HCT116 (cell line): ENCODE results near the gene UBN1. TPM values are rescaled to one million over a fixed set of nuclear protein-coding genes. Genes with fewer than 3 reads are reported as not detected.

ENCODE experiments used
- ATAC-seq: fragments of 200-7000 bp; cut with Tn5 transposase; 2 replicates; pipeline ENCODE4 v1.9.1; 2020; ENCODE audit warnings: mild to moderate bottlenecking, moderate library complexity
- Bru-seq: library from RNA; stranded (reverse); fragments of 400-500 nt; gene quantifications from one replicate; lab custom pipeline; 2021; lab: Mats Ljungman, UMichigan
- BruChase-seq, 2 experiments: library from RNA; stranded (reverse); fragments of 400-500 nt; gene quantifications; one replicate each; lab custom pipeline; 2021; lab: Mats Ljungman, UMichigan
- BruUV-seq: library from RNA; stranded (reverse); fragments of 400-500 nt; replicated peaks from 2 replicates; lab custom pipeline; 2021; lab: Mats Ljungman, UMichigan
- CTCF ChIA-PET: fragments of 300-600 bp; sonication (Branson Sonifier 250); formaldehyde crosslinking; loops from one replicate; lab custom pipeline; 2021; ENCODE audit warnings: antibody characterized with exemption; lab: Charles Lee
- POLR2A ChIA-PET: fragments of 300-600, 350-600 bp; sonication (Branson Sonifier 250); formaldehyde crosslinking; loops from one replicate; lab custom pipeline; 2021; ENCODE audit warnings: antibody characterized with exemption; lab: Charles Lee
- RAD21 ChIA-PET, 2 experiments: fragments of 300-600 bp; sonication (Branson Sonifier 250); formaldehyde crosslinking; loops; one replicate each; lab custom pipeline; 2023; ENCODE audit warnings: low total read pairs in 2 of 2; ENCODE audit not compliant: uncharacterized antibody in 2 of 2, unreplicated experiment in 2 of 2, low non-redundant PET in 1 of 2; lab: Charles Lee
- DNase-seq: peaks from one replicate; pipeline ENCODE4 v3.0.0-alpha.2; 2010; ENCODE audit warnings: low read depth, low spot score
- H2AFZ ChIP-seq: fragments of 200-600 bp; shearing (Covaris generic), sonication (generic); 2 replicates; pipeline ENCODE4 v1.6.1; 2017; ENCODE audit warnings: low read depth, mixed run types, mixed read lengths, antibody characterized with exemption, low read length; ENCODE audit not compliant: poor library complexity, severe bottlenecking
- H3K27ac ChIP-seq: 2 replicates; pipeline ENCODE4 v1.5.1; 2012; ENCODE audit warnings: low read depth, low read length
- H3K27me3 ChIP-seq: fragments of 200-600 bp; sonication (generic); 2 replicates; pipeline ENCODE4 v1.6.1; 2016; ENCODE audit warnings: mixed run types, low read length, mixed read lengths; ENCODE audit not compliant: insufficient read depth
- H3K36me3 ChIP-seq, 2 experiments: fragments of 200-500 bp in 1 of 2; fragments of 200-600 bp in 1 of 2; sonication (Bioruptor generic) in 1 of 2; sonication (generic) in 1 of 2; 2 replicates each; pipeline versions ENCODE4 v1.5.1 to v1.6.1; 2014 to 2016; ENCODE audit warnings: low read length in 2 of 2, inconsistent platforms in 1 of 2, mixed read lengths in 1 of 2, mixed run types in 1 of 2; ENCODE audit not compliant: insufficient read depth in 2 of 2, control insufficient read depth in 1 of 2
- H3K4me1 ChIP-seq, 2 experiments: fragments of 200-600 bp in 1 of 2; sonication (generic) in 1 of 2; 2 replicates each; pipeline versions ENCODE4 v1.5.1 to v1.6.1; 2012 to 2017; ENCODE audit warnings: low read length in 2 of 2, inconsistent platforms in 1 of 2, mild to moderate bottlenecking in 1 of 2, mixed read lengths in 1 of 2, mixed run types in 1 of 2, moderate library complexity in 1 of 2; ENCODE audit not compliant: insufficient read depth in 2 of 2, control insufficient read depth in 1 of 2
- H3K4me2 ChIP-seq: fragments of 200-600 bp; sonication (generic); 2 replicates; pipeline ENCODE4 v1.6.1; 2017; ENCODE audit warnings: mixed run types, low read length, mixed read lengths
- H3K4me3 ChIP-seq, 2 experiments: fragments of 200-600 bp in 1 of 2; sonication (generic) in 1 of 2; replicated peaks in 1 of 2; 2 replicates each; pipeline ENCODE4 v1.5.1; 2011 to 2016; ENCODE audit warnings: low read length in 2 of 2, control low read depth in 1 of 2, low read depth in 1 of 2, mild to moderate bottlenecking in 1 of 2, mixed read lengths in 1 of 2, mixed run types in 1 of 2
- H3K79me2 ChIP-seq: fragments of 200-600 bp; sonication (generic); 2 replicates; pipeline ENCODE4 v1.6.1; 2017; ENCODE audit warnings: mild to moderate bottlenecking, mixed run types, low read length, moderate library complexity, mixed read lengths; ENCODE audit not compliant: insufficient read depth
- H3K9ac ChIP-seq: fragments of 200-600 bp; sonication (generic); 2 replicates; pipeline ENCODE4 v1.6.1; 2016; ENCODE audit warnings: low read length, mixed read lengths
- H3K9me2 ChIP-seq: fragments of 200-600 bp; sonication (generic), shearing (Covaris generic); 2 replicates; pipeline ENCODE4 v1.6.1; 2017; ENCODE audit warnings: mixed run types, mild to moderate bottlenecking, moderate library complexity; ENCODE audit not compliant: insufficient read depth
- H3K9me3 ChIP-seq, 2 experiments: fragments of 200-500 bp in 1 of 2; fragments of 200-600 bp in 1 of 2; sonication (Bioruptor generic) in 1 of 2; sonication (generic) in 1 of 2; 2 replicates each; pipeline ENCODE4 v1.6.1; 2014 to 2017; ENCODE audit warnings: low read length in 2 of 2, mixed read lengths in 2 of 2, inconsistent platforms in 1 of 2, low read depth in 1 of 2, mild to moderate bottlenecking in 1 of 2, mixed run types in 1 of 2, moderate library complexity in 1 of 2; ENCODE audit not compliant: control insufficient read depth in 1 of 2, insufficient read depth in 1 of 2
- H4K20me1 ChIP-seq: fragments of 200-600 bp; sonication (generic), shearing (Covaris generic); 2 replicates; pipeline ENCODE4 v1.6.1; 2017; ENCODE audit warnings: mixed run types, mild to moderate bottlenecking, moderate library complexity; ENCODE audit not compliant: insufficient read depth
- CBX3 ChIP-seq: IDR thresholded peaks from 2 replicates; pipeline ENCODE4 v1.6.1; 2012; ENCODE audit warnings: low read depth
- CEBPB ChIP-seq: IDR thresholded peaks from 2 replicates; pipeline ENCODE4 v1.6.1; 2012; ENCODE audit warnings: low read depth
- EGR1 ChIP-seq: IDR thresholded peaks from 2 replicates; pipeline ENCODE4 v1.6.1; 2012; ENCODE audit warnings: low read depth
- ELF1 ChIP-seq: IDR thresholded peaks from 2 replicates; pipeline ENCODE4 v1.6.1; 2012; ENCODE audit warnings: low read depth, borderline replicate concordance
- FOSL1 ChIP-seq: IDR thresholded peaks from 2 replicates; pipeline ENCODE4 v1.6.1; 2012; ENCODE audit warnings: low read depth
- JUND ChIP-seq: IDR thresholded peaks from 2 replicates; pipeline ENCODE4 v1.6.1; 2012
- POLR2A ChIP-seq: IDR thresholded peaks from 2 replicates; pipeline ENCODE4 v1.7.0; 2011; ENCODE audit warnings: borderline replicate concordance; ENCODE audit not compliant: insufficient read depth, insufficient read length; ENCODE audit errors: extremely low read depth
- RAD21 ChIP-seq: IDR thresholded peaks from 2 replicates; pipeline ENCODE4 v1.6.1; 2012; ENCODE audit warnings: low read depth, mild to moderate bottlenecking
- SIN3A ChIP-seq: IDR thresholded peaks from 2 replicates; pipeline ENCODE4 v1.6.1; 2012; ENCODE audit warnings: low read depth
- SP1 ChIP-seq: IDR thresholded peaks from 2 replicates; pipeline ENCODE4 v1.6.1; 2012; ENCODE audit warnings: low read depth
- SRF ChIP-seq: IDR thresholded peaks from 2 replicates; pipeline ENCODE4 v1.6.1; 2012; ENCODE audit warnings: low read depth
- TCF7L2 ChIP-seq: IDR thresholded peaks from 2 replicates; pipeline ENCODE4 v1.7.0; 2011; ENCODE audit warnings: borderline replicate concordance, inconsistent platforms; ENCODE audit not compliant: insufficient read depth, insufficient read length; ENCODE audit errors: extremely low read depth
- ZFX ChIP-seq: fragments of 450-650 bp; IDR thresholded peaks from 2 replicates; pipeline ENCODE4 v1.6.1; 2017
- intact Hi-C: fragments of 100-400 bp; cut with micrococcal nuclease; formaldehyde crosslinking; loops from 2 replicates; pipeline ENCODE4 v1.10.0; 2022
- long read RNA-seq: library from polyadenylated mRNA; unstranded; transcript quantifications from one replicate; pipeline ENCODE4 v2.0.0, GENCODE V29; 2021; ENCODE audit not compliant: unreplicated experiment
- polyA plus RNA-seq: library from polyadenylated mRNA; unstranded; fragments of >200 nt; gene quantifications from 2 replicates; pipeline ENCODE4 v1.2.1, GENCODE V29; 2012; ENCODE audit warnings: missing spikeins
- total RNA-seq: library from RNA; stranded (reverse); gene quantifications from one replicate; pipeline ENCODE4 v1.2.1, GENCODE V29; 2021; ENCODE audit not compliant: unreplicated experiment
- TF ChIP-seq, protein P1 (sequence below): IDR thresholded peaks from 2 replicates; pipeline ENCODE4 v1.6.1; 2012
- TF ChIP-seq, protein P2 (sequence below), 3 experiments: fragments of 200-600 bp in 1 of 3; sonication (generic) in 1 of 3; IDR thresholded peaks in 2 of 3; conservative IDR thresholded peaks in 1 of 3; 2 replicates each; pipeline ENCODE4 v1.5.1; 2012 to 2017; ENCODE audit warnings: low read depth in 2 of 3, low read length in 2 of 3, antibody characterized with exemption in 1 of 3, borderline replicate concordance in 1 of 3, control low read depth in 1 of 3, mild to moderate bottlenecking in 1 of 3, mixed read lengths in 1 of 3, mixed run types in 1 of 3, moderate library complexity in 1 of 3; ENCODE audit not compliant: insufficient read depth in 1 of 3
- TF ChIP-seq, protein P3 (sequence below): IDR thresholded peaks from 2 replicates; pipeline ENCODE4 v1.6.1; 2012; ENCODE audit warnings: low read depth

Gene UBN1, protein sequence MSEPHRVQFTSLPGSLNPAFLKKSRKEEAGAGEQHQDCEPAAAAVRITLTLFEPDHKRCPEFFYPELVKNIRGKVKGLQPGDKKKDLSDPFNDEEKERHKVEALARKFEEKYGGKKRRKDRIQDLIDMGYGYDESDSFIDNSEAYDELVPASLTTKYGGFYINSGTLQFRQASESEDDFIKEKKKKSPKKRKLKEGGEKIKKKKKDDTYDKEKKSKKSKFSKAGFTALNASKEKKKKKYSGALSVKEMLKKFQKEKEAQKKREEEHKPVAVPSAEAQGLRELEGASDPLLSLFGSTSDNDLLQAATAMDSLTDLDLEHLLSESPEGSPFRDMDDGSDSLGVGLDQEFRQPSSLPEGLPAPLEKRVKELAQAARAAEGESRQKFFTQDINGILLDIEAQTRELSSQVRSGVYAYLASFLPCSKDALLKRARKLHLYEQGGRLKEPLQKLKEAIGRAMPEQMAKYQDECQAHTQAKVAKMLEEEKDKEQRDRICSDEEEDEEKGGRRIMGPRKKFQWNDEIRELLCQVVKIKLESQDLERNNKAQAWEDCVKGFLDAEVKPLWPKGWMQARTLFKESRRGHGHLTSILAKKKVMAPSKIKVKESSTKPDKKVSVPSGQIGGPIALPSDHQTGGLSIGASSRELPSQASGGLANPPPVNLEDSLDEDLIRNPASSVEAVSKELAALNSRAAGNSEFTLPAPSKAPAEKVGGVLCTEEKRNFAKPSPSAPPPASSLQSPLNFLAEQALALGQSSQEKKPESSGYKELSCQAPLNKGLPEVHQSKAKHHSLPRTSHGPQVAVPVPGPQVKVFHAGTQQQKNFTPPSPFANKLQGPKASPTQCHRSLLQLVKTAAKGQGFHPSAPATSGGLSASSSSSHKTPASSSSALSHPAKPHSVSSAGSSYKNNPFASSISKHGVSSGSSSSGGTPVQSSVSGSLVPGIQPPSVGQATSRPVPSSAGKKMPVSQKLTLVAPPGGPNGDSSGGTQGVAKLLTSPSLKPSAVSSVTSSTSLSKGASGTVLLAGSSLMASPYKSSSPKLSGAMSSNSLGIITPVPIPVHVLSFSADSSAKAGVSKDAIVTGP (N-terminal part only)
- 31.9 TPM for total RNA-seq
- polyA plus RNA-seq, result 20.4 and 23.4 TPM in 2 replicates
- Bru-seq, nascent RNA, result percentile 78 among the genes with signal in this experiment
- BruChase-seq, experiment 1, labeled RNA remaining after a 6-hour chase, result percentile 89 among the genes with signal in this experiment
- percentile 86 among the genes with signal in this experiment for BruChase-seq, experiment 2, labeled RNA remaining after a 2-hour chase
- long read RNA-seq, full-length matches to known transcripts, result 1 of 52 reads
- long read RNA-seq, partial matches to known transcripts, result 31 of 52 reads
- long read RNA-seq, other reads (novel, unspliced or antisense), result 20 of 52 reads

DNA sequence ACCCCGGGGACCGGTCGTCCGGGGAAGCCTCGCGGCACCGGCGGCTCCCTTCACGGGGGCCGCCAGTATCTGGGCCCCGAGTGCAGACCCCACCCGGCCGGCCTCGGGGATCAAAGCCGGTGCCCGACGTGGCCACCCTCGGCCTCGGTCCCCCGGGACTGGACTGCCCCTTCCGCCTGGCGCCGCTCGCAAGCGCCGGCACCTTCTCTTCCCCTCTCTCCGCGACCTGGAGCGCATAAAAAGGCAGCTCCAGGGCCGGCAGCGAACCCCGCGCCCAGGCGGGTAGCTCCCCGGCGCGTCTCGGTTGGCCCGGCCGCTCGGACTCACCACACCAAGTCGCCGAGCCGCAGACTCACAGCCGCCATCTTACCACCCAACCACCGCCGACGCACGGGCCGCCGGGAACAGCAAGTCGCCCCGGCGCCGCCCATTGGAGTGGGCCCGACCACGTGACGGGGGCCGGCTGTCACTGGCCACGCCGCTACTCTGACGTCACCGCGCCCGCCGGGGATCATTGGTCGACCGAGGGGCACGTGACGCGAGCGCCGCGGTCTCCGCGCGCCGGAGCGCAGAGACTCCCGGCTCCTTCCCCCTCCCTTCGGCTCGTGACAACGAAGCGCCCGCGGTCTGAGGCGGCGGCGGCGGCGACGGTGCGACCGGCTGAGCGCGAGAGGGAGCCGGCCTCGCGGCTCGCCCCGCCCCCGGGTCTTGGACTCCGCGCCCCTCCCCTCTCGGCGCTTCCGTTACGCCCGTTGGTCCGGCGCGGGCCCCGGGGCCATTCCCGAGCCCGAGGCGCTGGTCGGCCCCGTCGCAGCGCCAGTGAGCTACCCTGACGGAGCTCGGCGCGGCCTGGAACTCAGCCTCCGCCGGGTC, at the start of gene UBN1, which contains the start of gene GLYR1:
Gene UBN1, plus strand, starts transcription at position 581 of the 873 bp plus-strand sequence. CDS start 5,437 bp downstream, outside the sequence.
Gene GLYR1, minus strand, starts transcription at position 388 of the 873 bp plus-strand sequence. Its CDS starts 23 bp downstream, at position 365.
- peak within 1 kb of the TSS; percentile 91 for H3K27ac ChIP-seq
- peak within 1 kb of the TSS; percentile 90 to 92 for H3K4me3 ChIP-seq
- peaks cover 87% of the 10 kb centered on the region for H3K79me2 ChIP-seq
- H3K9ac ChIP-seq, result peak within 1 kb of the TSS; percentile 92
- peaks cover 12% of the 10 kb centered on the region; the same call in 1 of the 2 replicates for H4K20me1 ChIP-seq
- no peak within 1 kb of the TSS for H2AFZ ChIP-seq
- peaks cover 13 to 35% of the 10 kb centered on the region in 2 experiments for H3K4me1 ChIP-seq
- BruUV-seq, result no TSS peak
- ChIA-PET RAD21 (no interaction called here), POLR2A (no interaction called here), CTCF (no interaction called here)
- H3K36me3 ChIP-seq, result peaks cover 27 to 31% of the 10 kb centered on the region in 2 experiments; a peak in 3 of 4 replicates
- no peaks in the 10 kb centered on the region for H3K9me2 ChIP-seq
- H3K4me2 ChIP-seq, result peak within 1 kb of the TSS; percentile 86
- intact Hi-C loops, result loop anchor here (1.0 to 5.0 kb wide), 3 partner anchors 79 to 110 kb away; partner anchors contain the start of gene SEC14L5
- no peaks in the 10 kb centered on the region for H3K27me3 ChIP-seq
- peak; percentile 86 for DNase-seq
- ATAC-seq, result peak; percentile 89
- H3K9me3 ChIP-seq, result no peaks in the 10 kb centered on the region
- TF ChIP-seq RAD21 (no peak), SRF (no peak), SIN3A (peak; percentile 82), FOSL1 (no peak), EGR1 (no peak), CBX3 (no peak), TCF7L2 (peak; percentile 59), JUND (no peak; the same call in 1 of the 2 replicates), POLR2A (peak; percentile 55), SP1 (peak; percentile 87), ZFX (peak; percentile 78; the same call in 1 of the 2 replicates), ELF1 (no peak), CEBPB (no peak)
- TF ChIP-seq, protein P1, sequence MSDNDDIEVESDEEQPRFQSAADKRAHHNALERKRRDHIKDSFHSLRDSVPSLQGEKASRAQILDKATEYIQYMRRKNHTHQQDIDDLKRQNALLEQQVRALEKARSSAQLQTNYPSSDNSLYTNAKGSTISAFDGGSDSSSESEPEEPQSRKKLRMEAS, result peak; percentile 88
- TF ChIP-seq, protein P2, sequence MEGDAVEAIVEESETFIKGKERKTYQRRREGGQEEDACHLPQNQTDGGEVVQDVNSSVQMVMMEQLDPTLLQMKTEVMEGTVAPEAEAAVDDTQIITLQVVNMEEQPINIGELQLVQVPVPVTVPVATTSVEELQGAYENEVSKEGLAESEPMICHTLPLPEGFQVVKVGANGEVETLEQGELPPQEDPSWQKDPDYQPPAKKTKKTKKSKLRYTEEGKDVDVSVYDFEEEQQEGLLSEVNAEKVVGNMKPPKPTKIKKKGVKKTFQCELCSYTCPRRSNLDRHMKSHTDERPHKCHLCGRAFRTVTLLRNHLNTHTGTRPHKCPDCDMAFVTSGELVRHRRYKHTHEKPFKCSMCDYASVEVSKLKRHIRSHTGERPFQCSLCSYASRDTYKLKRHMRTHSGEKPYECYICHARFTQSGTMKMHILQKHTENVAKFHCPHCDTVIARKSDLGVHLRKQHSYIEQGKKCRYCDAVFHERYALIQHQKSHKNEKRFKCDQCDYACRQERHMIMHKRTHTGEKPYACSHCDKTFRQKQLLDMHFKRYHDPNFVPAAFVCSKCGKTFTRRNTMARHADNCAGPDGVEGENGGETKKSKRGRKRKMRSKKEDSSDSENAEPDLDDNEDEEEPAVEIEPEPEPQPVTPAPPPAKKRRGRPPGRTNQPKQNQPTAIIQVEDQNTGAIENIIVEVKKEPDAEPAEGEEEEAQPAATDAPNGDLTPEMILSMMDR (IDR thresholded peaks at IDR 0.05 in 2 of 3, conservative IDR thresholded peaks at IDR 0.05 in 1 of 3; ENCODE audit: borderline replicate concordance in 1 of 3, insufficient read depth in 1 of 3, low read depth in 2 of 3, low read length in 2 of 3), result no peak
- TF ChIP-seq, protein P3, sequence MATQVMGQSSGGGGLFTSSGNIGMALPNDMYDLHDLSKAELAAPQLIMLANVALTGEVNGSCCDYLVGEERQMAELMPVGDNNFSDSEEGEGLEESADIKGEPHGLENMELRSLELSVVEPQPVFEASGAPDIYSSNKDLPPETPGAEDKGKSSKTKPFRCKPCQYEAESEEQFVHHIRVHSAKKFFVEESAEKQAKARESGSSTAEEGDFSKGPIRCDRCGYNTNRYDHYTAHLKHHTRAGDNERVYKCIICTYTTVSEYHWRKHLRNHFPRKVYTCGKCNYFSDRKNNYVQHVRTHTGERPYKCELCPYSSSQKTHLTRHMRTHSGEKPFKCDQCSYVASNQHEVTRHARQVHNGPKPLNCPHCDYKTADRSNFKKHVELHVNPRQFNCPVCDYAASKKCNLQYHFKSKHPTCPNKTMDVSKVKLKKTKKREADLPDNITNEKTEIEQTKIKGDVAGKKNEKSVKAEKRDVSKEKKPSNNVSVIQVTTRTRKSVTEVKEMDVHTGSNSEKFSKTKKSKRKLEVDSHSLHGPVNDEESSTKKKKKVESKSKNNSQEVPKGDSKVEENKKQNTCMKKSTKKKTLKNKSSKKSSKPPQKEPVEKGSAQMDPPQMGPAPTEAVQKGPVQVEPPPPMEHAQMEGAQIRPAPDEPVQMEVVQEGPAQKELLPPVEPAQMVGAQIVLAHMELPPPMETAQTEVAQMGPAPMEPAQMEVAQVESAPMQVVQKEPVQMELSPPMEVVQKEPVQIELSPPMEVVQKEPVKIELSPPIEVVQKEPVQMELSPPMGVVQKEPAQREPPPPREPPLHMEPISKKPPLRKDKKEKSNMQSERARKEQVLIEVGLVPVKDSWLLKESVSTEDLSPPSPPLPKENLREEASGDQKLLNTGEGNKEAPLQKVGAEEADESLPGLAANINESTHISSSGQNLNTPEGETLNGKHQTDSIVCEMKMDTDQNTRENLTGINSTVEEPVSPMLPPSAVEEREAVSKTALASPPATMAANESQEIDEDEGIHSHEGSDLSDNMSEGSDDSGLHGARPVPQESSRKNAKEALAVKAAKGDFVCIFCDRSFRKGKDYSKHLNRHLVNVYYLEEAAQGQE, result no peak
